GM23338 (cell line): ENCODE results near the gene SLC2A11.

Experiments
- CREB1 ChIP-seq: fragments of 250-450 bp; sonication (Bioruptor Pico); IDR thresholded peaks from 2 replicates; pipeline ENCODE4 v1.5.0; 2020; ENCODE audit warnings: low read depth, mild to moderate bottlenecking, moderate library complexity
- EZH2 ChIP-seq: fragments of 200-600 bp; sonication (generic); IDR thresholded peaks from one replicate; pipeline ENCODE4 v1.8.0; 2017; ENCODE audit warnings: antibody characterized with exemption, mild to moderate bottlenecking, low read depth; ENCODE audit not compliant: unreplicated experiment
- EZH2phosphoT487 ChIP-seq: fragments of 200-600 bp; sonication (generic); IDR thresholded peaks from one replicate; pipeline ENCODE4 v1.8.1; 2018; ENCODE audit warnings: antibody characterized with exemption; ENCODE audit not compliant: unreplicated experiment
- NANOG ChIP-seq: IDR thresholded peaks from 2 replicates; pipeline ENCODE4 v1.6.1; 2016; ENCODE audit warnings: antibody characterized with exemption, borderline replicate concordance
- POLR2AphosphoS5 ChIP-seq: IDR thresholded peaks from 2 replicates; pipeline ENCODE4 v1.6.1; 2016; ENCODE audit warnings: antibody characterized with exemption, low read depth
- ZNF114 ChIP-seq: fragments of 250-450 bp; sonication (Bioruptor Pico); IDR thresholded peaks from 2 replicates; pipeline ENCODE4 v1.5.0; 2020; ENCODE audit warnings: mild to moderate bottlenecking, moderate library complexity
- ZNF331 ChIP-seq: fragments of 250-450 bp; sonication (Bioruptor Pico); IDR thresholded peaks from 2 replicates; pipeline ENCODE4 v1.5.0; 2020; ENCODE audit warnings: low read depth, mild to moderate bottlenecking, moderate library complexity
- TF ChIP-seq, protein P1 (sequence below), 2 experiments: fragments of 200-600 bp in 1 of 2; sonication (generic) in 1 of 2; conservative IDR thresholded peaks; 2 replicates each; pipeline versions ENCODE4 v1.5.1 to v1.6.1; 2016 to 2017; ENCODE audit warnings: antibody characterized with exemption in 2 of 2, low read depth in 2 of 2, mild to moderate bottlenecking in 2 of 2, moderate library complexity in 1 of 2
- TF ChIP-seq, protein P2 (sequence below): IDR thresholded peaks from one replicate; pipeline ENCODE4 v1.6.1; 2018; ENCODE audit warnings: antibody characterized with exemption; ENCODE audit not compliant: unreplicated experiment
- TF ChIP-seq, protein P3 (sequence below): fragments of 250-450 bp; sonication (Bioruptor Pico); IDR thresholded peaks from 2 replicates; pipeline ENCODE4 v1.5.0; 2020; ENCODE audit warnings: mild to moderate bottlenecking, moderate library complexity
- TF ChIP-seq, protein P4 (sequence below): IDR thresholded peaks from 2 replicates; pipeline ENCODE4 v1.6.1; 2016; ENCODE audit warnings: antibody characterized with exemption

DNA sequence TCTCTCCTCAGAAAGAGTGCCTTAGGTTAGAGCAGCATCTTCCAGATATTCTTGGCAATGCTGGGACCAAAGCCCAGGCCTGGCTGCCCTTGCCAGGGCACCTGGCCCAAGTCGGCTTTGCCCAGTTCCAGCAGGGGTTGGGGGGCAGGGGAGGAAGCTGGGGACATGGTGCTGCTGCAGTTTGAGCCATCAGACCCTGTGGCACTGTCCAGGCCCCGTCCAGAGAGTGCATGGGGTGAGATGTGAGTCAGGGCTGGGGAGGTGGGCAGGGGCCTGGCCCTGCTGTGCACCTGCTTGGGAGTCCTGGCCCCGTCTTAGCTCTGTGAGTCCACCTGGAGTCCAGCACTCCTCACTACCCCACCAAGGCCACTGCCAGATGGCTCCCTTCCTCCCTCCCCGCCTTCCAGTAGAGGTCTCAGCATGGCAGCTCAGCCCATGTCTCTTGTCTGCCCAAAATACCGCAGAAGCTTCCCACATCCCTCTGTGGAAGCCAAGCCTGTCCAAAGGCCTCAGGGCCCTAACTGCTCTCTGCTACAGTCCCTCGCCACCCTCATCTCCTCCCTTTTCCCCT lies 35.5 kb upstream of the SLC2A11 start:
- TF ChIP-seq, protein P1, sequence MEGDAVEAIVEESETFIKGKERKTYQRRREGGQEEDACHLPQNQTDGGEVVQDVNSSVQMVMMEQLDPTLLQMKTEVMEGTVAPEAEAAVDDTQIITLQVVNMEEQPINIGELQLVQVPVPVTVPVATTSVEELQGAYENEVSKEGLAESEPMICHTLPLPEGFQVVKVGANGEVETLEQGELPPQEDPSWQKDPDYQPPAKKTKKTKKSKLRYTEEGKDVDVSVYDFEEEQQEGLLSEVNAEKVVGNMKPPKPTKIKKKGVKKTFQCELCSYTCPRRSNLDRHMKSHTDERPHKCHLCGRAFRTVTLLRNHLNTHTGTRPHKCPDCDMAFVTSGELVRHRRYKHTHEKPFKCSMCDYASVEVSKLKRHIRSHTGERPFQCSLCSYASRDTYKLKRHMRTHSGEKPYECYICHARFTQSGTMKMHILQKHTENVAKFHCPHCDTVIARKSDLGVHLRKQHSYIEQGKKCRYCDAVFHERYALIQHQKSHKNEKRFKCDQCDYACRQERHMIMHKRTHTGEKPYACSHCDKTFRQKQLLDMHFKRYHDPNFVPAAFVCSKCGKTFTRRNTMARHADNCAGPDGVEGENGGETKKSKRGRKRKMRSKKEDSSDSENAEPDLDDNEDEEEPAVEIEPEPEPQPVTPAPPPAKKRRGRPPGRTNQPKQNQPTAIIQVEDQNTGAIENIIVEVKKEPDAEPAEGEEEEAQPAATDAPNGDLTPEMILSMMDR (conservative IDR thresholded peaks at IDR 0.05; ENCODE audit: low read depth in 2 of 2): no peak
- TF ChIP-seq EZH2 (no peak), EZH2phosphoT487 (no peak), POLR2AphosphoS5 (no peak), ZNF331 (CRISPR knock-in tag) (no peak), CREB1 (CRISPR knock-in tag) (no peak), ZNF114 (CRISPR knock-in tag) (no peak), NANOG (no peak)
- TF ChIP-seq, protein P2, sequence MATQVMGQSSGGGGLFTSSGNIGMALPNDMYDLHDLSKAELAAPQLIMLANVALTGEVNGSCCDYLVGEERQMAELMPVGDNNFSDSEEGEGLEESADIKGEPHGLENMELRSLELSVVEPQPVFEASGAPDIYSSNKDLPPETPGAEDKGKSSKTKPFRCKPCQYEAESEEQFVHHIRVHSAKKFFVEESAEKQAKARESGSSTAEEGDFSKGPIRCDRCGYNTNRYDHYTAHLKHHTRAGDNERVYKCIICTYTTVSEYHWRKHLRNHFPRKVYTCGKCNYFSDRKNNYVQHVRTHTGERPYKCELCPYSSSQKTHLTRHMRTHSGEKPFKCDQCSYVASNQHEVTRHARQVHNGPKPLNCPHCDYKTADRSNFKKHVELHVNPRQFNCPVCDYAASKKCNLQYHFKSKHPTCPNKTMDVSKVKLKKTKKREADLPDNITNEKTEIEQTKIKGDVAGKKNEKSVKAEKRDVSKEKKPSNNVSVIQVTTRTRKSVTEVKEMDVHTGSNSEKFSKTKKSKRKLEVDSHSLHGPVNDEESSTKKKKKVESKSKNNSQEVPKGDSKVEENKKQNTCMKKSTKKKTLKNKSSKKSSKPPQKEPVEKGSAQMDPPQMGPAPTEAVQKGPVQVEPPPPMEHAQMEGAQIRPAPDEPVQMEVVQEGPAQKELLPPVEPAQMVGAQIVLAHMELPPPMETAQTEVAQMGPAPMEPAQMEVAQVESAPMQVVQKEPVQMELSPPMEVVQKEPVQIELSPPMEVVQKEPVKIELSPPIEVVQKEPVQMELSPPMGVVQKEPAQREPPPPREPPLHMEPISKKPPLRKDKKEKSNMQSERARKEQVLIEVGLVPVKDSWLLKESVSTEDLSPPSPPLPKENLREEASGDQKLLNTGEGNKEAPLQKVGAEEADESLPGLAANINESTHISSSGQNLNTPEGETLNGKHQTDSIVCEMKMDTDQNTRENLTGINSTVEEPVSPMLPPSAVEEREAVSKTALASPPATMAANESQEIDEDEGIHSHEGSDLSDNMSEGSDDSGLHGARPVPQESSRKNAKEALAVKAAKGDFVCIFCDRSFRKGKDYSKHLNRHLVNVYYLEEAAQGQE: no peak
- TF ChIP-seq, protein P3, sequence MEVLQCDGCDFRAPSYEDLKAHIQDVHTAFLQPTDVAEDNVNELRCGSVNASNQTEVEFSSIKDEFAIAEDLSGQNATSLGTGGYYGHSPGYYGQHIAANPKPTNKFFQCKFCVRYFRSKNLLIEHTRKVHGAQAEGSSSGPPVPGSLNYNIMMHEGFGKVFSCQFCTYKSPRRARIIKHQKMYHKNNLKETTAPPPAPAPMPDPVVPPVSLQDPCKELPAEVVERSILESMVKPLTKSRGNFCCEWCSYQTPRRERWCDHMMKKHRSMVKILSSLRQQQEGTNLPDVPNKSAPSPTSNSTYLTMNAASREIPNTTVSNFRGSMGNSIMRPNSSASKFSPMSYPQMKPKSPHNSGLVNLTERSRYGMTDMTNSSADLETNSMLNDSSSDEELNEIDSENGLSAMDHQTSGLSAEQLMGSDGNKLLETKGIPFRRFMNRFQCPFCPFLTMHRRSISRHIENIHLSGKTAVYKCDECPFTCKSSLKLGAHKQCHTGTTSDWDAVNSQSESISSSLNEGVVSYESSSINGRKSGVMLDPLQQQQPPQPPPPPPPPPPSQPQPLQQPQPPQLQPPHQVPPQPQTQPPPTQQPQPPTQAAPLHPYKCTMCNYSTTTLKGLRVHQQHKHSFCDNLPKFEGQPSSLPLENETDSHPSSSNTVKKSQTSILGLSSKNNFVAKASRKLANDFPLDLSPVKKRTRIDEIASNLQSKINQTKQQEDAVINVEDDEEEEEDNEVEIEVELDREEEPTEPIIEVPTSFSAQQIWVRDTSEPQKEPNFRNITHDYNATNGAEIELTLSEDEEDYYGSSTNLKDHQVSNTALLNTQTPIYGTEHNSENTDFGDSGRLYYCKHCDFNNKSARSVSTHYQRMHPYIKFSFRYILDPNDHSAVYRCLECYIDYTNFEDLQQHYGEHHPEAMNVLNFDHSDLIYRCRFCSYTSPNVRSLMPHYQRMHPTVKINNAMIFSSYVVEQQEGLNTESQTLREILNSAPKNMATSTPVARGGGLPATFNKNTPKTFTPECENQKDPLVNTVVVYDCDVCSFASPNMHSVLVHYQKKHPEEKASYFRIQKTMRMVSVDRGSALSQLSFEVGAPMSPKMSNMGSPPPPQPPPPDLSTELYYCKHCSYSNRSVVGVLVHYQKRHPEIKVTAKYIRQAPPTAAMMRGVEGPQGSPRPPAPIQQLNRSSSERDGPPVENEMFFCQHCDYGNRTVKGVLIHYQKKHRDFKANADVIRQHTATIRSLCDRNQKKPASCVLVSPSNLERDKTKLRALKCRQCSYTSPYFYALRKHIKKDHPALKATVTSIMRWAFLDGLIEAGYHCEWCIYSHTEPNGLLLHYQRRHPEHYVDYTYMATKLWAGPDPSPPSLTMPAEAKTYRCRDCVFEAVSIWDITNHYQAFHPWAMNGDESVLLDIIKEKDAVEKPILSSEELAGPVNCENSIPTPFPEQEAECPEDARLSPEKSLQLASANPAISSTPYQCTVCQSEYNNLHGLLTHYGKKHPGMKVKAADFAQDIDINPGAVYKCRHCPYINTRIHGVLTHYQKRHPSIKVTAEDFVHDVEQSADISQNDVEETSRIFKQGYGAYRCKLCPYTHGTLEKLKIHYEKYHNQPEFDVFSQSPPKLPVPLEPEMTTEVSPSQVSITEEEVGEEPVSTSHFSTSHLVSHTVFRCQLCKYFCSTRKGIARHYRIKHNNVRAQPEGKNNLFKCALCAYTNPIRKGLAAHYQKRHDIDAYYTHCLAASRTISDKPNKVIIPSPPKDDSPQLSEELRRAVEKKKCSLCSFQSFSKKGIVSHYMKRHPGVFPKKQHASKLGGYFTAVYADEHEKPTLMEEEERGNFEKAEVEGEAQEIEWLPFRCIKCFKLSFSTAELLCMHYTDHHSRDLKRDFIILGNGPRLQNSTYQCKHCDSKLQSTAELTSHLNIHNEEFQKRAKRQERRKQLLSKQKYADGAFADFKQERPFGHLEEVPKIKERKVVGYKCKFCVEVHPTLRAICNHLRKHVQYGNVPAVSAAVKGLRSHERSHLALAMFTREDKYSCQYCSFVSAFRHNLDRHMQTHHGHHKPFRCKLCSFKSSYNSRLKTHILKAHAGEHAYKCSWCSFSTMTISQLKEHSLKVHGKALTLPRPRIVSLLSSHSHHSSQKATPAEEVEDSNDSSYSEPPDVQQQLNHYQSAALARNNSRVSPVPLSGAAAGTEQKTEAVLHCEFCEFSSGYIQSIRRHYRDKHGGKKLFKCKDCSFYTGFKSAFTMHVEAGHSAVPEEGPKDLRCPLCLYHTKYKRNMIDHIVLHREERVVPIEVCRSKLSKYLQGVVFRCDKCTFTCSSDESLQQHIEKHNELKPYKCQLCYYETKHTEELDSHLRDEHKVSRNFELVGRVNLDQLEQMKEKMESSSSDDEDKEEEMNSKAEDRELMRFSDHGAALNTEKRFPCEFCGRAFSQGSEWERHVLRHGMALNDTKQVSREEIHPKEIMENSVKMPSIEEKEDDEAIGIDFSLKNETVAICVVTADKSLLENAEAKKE (CRISPR knock-in tag): no peak
- TF ChIP-seq, protein P4, sequence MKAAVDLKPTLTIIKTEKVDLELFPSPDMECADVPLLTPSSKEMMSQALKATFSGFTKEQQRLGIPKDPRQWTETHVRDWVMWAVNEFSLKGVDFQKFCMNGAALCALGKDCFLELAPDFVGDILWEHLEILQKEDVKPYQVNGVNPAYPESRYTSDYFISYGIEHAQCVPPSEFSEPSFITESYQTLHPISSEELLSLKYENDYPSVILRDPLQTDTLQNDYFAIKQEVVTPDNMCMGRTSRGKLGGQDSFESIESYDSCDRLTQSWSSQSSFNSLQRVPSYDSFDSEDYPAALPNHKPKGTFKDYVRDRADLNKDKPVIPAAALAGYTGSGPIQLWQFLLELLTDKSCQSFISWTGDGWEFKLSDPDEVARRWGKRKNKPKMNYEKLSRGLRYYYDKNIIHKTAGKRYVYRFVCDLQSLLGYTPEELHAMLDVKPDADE: no peak
